Stomach (tissue), 9 donors: Measurements from ENCODE around the gene NTRK3. TPM values are rescaled to one million over a fixed set of nuclear protein-coding genes. Genes with fewer than 3 reads are reported as not detected.

Source experiments
- DNase-seq, 2 donors: peaks; one replicate each; pipeline versions ENCODE4 v3.0.0 to v3.0.0-alpha.2; 2013 to 2019
- H3K27ac ChIP-seq, 5 donors: fragments of 200-600 bp in 4 of 5; sonication (generic) in 4 of 5; one replicate each; pipeline ENCODE4 v1.5.1; 2013 to 2019; ENCODE audit warnings: mild to moderate bottlenecking in 1 of 5, moderate library complexity in 1 of 5
- H3K27me3 ChIP-seq, 3 donors: fragments of 200-600 bp; sonication (generic); one replicate each; pipeline ENCODE4 v1.5.1; 2017 to 2019; ENCODE audit warnings: mixed run types in 1 of 3
- H3K36me3 ChIP-seq, 4 donors: fragments of 200-600 bp; sonication (generic); 1 replicate in 3 of 4; 2 replicates in 1 of 4; pipeline ENCODE4 v1.5.1; 2016 to 2019
- H3K4me1 ChIP-seq, 4 donors: fragments of 200-600 bp; sonication (generic); one replicate each; pipeline ENCODE4 v1.5.1; 2016 to 2019
- H3K4me3 ChIP-seq, 4 donors: fragments of 200-600 bp; sonication (generic) in 3 of 4; one replicate each; pipeline ENCODE4 v1.5.1; 2016 to 2019; ENCODE audit warnings: mild to moderate bottlenecking in 1 of 4
- H3K9me3 ChIP-seq, 4 donors: fragments of 200-600 bp; sonication (generic); one replicate each; pipeline ENCODE4 v1.5.1; 2016 to 2019
- CTCF ChIP-seq, 7 experiments: fragments of 450-650 bp in 4 of 7; fragments of 200-600 bp in 3 of 7; sonication (generic) in 3 of 7; IDR thresholded peaks; one replicate each; pipeline ENCODE4 v1.5.1; 2016 to 2019; ENCODE audit warnings: antibody characterized with exemption in 7 of 7, control low read depth in 2 of 7, mild to moderate bottlenecking in 1 of 7
- EP300 ChIP-seq: sonication (generic); formaldehyde crosslinking; IDR thresholded peaks from one replicate; pipeline ENCODE4 v1.6.1; 2017; ENCODE audit warnings: antibody characterized with exemption
- POLR2A ChIP-seq, 4 donors: fragments of 450-650 bp; IDR thresholded peaks; one replicate each; pipeline ENCODE4 v1.6.1; 2016; ENCODE audit warnings: antibody characterized with exemption in 4 of 4, control low read depth in 2 of 4, mild to moderate bottlenecking in 1 of 4, moderate library complexity in 1 of 4
- POLR2AphosphoS5 ChIP-seq, 3 donors: sonication (generic); formaldehyde crosslinking; IDR thresholded peaks; one replicate each; pipeline ENCODE4 v1.6.1; 2016; ENCODE audit warnings: antibody characterized with exemption in 3 of 3
- WGBS, 5 donors: extraction: QIAGEN DNeasy Blood & Tissue Kit in 3 of 5; methylation state at CpG; one replicate each; pipeline versions ENCODE4 v1.1.5 to v1.1.7; 2013 to 2018; 5-methylcytosine and 5-hydroxymethylcytosine counted together
- intact Hi-C: fragments of 100-400 bp; cut with DNase I; formaldehyde crosslinking; loops from one replicate; pipeline ENCODE4 v1.15.1; 2023; ENCODE audit warnings: low total_unique reads
- polyA plus RNA-seq, 3 donors: library from polyadenylated mRNA; stranded (reverse); fragments of 200-250 nt; gene quantifications; one replicate each; pipeline ENCODE4 v1.2.3, GENCODE V29; 2013
- total RNA-seq, 5 donors: library from RNA; depleted of rRNA; stranded (reverse); fragments of >200 nt; gene quantifications; one replicate each; pipeline versions ENCODE4 v1.1.0 to v1.2.3, GENCODE V29; 2014 to 2016
- donor health status: healthy with polysubstance abuse.
- donor health status: Bipolar disorder and iron deficiency.
- donor health status: healthy.

The NTRK3 gene
- total and polyA plus RNA-seq, 8 donors: under 0.01 to 18.2 (median 1.0) TPM; not detected in 1

- Histone ChIP-seq H3K4me3 (no peak overlapping the region), H3K4me1 (no peaks in the 10 kb centered on the region), H3K27ac (no peak overlapping the region), H3K27me3 (peaks cover 0 to 8% (median 0%) of the 10 kb centered on the region in 3 donors), H3K36me3 (no peaks in the 10 kb centered on the region), H3K9me3 (no peaks in the 10 kb centered on the region)
- intact Hi-C loops: no loop called here
- no peak for DNase-seq
- WGBS, 5 donors: 13 to 34% (median 21%) methylated on average over 2 of the region's 2 CpGs
- TF ChIP-seq POLR2A (IDR thresholded peaks at IDR 0.05) (no peak), EP300 (no peak), POLR2AphosphoS5 (IDR thresholded peaks at IDR 0.05) (no peak), CTCF (IDR thresholded peaks at IDR 0.05) (no peak)
These were observed 316.6 kb downstream of the NTRK3 start for GRCh38 chr15:87939848-87940457.

- Histone ChIP-seq H3K4me3 (no peak overlapping the region), H3K27ac (no peak overlapping the region), H3K9me3 (no peaks in the 10 kb centered on the region), H3K4me1 (no peaks in the 10 kb centered on the region), H3K36me3 (no peaks in the 10 kb centered on the region), H3K27me3 (peaks cover 0 to 8% (median 0%) of the 10 kb centered on the region in 3 donors)
- DNase-seq: no peak
- intact Hi-C loops: no loop called here
- TF ChIP-seq POLR2A (IDR thresholded peaks at IDR 0.05): no peak
- no peak for TF ChIP-seq EP300
- no peak for TF ChIP-seq POLR2AphosphoS5 (IDR thresholded peaks at IDR 0.05)
- TF ChIP-seq CTCF (IDR thresholded peaks at IDR 0.05): no peak
- WGBS, 5 donors: 63 to 91% (median 74%) methylated on average over 1 of the region's 1 CpG
These were observed 318.5 kb downstream of the NTRK3 start for GRCh38 chr15:87938031-87938430.

GRCh38 chr15:87935583-87935982 lies 321.0 kb downstream of the NTRK3 start:
- intact Hi-C loops: no loop called here
- WGBS, 5 donors: 41 to 55% (median 51%) methylated on average over 2 of the region's 2 CpGs
- H3K9me3 ChIP-seq: no peaks in the 10 kb centered on the region
- H3K36me3 ChIP-seq: no peaks in the 10 kb centered on the region
- H3K27me3 ChIP-seq: peaks cover 0 to 6% (median 0%) of the 10 kb centered on the region in 3 donors
- H3K4me3 ChIP-seq: no peak overlapping the region
- no peaks in the 10 kb centered on the region for H3K4me1 ChIP-seq
- TF ChIP-seq CTCF (IDR thresholded peaks at IDR 0.05): no peak
- TF ChIP-seq POLR2AphosphoS5 (IDR thresholded peaks at IDR 0.05): no peak
- TF ChIP-seq EP300: no peak
- no peak for TF ChIP-seq POLR2A (IDR thresholded peaks at IDR 0.05)
- peak in 1 of 2 donors; percentile 13 for DNase-seq
- H3K27ac ChIP-seq: no peak overlapping the region

GRCh38 chr15:87931584-87931983 lies 325.0 kb downstream of the NTRK3 start:
- no peak overlapping the region for H3K4me3 ChIP-seq
- no peaks in the 10 kb centered on the region for H3K9me3 ChIP-seq
- H3K27ac ChIP-seq: no peak overlapping the region
- intact Hi-C loops: no loop called here
- no peak for TF ChIP-seq POLR2A (IDR thresholded peaks at IDR 0.05)
- no peak for TF ChIP-seq POLR2AphosphoS5 (IDR thresholded peaks at IDR 0.05)
- TF ChIP-seq CTCF (IDR thresholded peaks at IDR 0.05): no peak
- TF ChIP-seq EP300: no peak
- DNase-seq: no peak
- no peaks in the 10 kb centered on the region for H3K4me1 ChIP-seq
- H3K27me3 ChIP-seq: no peaks in the 10 kb centered on the region
- WGBS, 5 donors: 55 to 81% (median 74%) methylated on average over 2 of the region's 2 CpGs
- H3K36me3 ChIP-seq: no peaks in the 10 kb centered on the region
